ENCODE measurements around the gene MTSS2. TPM values are rescaled to one million over a fixed set of nuclear protein-coding genes. Genes with fewer than 3 reads are reported as not detected.
A peak's percentile ranks its signal among the peaks of the same experiment; 100 is the strongest.
"Not testable (repeated sequence)": the region's sequence is repeated elsewhere in the genome, so short reads cannot be mapped to it uniquely, and the experiment has no call there.

Gene MTSS2
- total and polyA plus RNA-seq, 2 experiments from 2014 or later = 1.6 to 19.6 TPM

GRCh38 chr16:70644763-70645597, 40.9 kb downstream of the MTSS2 start:
- no peaks in the 10 kb centered on the region for H3K27me3 ChIP-seq (ENCODE audit: insufficient read depth)
- H3K4me2 ChIP-seq = no peak overlapping the region
- ATAC-seq = peak; percentile 85
- peaks cover 12% of the 10 kb centered on the region for H3K9me3 Mint-ChIP-seq
- no peak overlapping the region for H2AFZ ChIP-seq
- H3K27ac Mint-ChIP-seq = no peak overlapping the region
- H4K20me1 ChIP-seq (replicated peaks; ENCODE audit: insufficient read depth) = no peaks in the 10 kb centered on the region
- H3K4me1 ChIP-seq (ENCODE audit: insufficient read depth) = peaks cover 6% of the 10 kb centered on the region; the same call in 1 of the 2 replicates
- no peaks in the 10 kb centered on the region for H3F3A ChIP-seq (replicated peaks; ENCODE audit: low read depth)
- no peaks in the 10 kb centered on the region for H3K79me2 ChIP-seq (replicated peaks; ENCODE audit: insufficient read depth)
- peaks cover 3% of the 10 kb centered on the region for H3K27me3 Mint-ChIP-seq (ENCODE audit: insufficient read depth, low read depth, poor library complexity)
- peaks cover 14% of the 10 kb centered on the region for H3K36me3 Mint-ChIP-seq (ENCODE audit: low read depth)
- H3K36me3 ChIP-seq (ENCODE audit: insufficient read depth) = no peaks in the 10 kb centered on the region
- no peak overlapping the region for H3K27ac ChIP-seq (ENCODE audit: low read depth)
- H3K4me3 Mint-ChIP-seq = no peak overlapping the region
- H3K9me2 ChIP-seq (ENCODE audit: insufficient read depth) = no peaks in the 10 kb centered on the region
- peaks cover 8% of the 10 kb centered on the region for H3K4me1 Mint-ChIP-seq
- H3K4me3 ChIP-seq = no peak overlapping the region
- peak; percentile 69 for DNase-seq (ENCODE audit: low spot score)
- TF ChIP-seq REST (IDR thresholded peaks at IDR 0.05; ENCODE audit: unreplicated experiment) (no peak), ZNF331 (CRISPR knock-in tag; IDR thresholded peaks at IDR 0.05; ENCODE audit: low read depth) (no peak), CTCF (conservative IDR thresholded peaks at IDR 0.05; ENCODE audit: low read depth in 2 of 2) (peak; percentile 34 to 57; a peak in 3 of 4 replicates), POLR2AphosphoS5 (IDR thresholded peaks at IDR 0.05; ENCODE audit: low read depth) (no peak)

DNA sequence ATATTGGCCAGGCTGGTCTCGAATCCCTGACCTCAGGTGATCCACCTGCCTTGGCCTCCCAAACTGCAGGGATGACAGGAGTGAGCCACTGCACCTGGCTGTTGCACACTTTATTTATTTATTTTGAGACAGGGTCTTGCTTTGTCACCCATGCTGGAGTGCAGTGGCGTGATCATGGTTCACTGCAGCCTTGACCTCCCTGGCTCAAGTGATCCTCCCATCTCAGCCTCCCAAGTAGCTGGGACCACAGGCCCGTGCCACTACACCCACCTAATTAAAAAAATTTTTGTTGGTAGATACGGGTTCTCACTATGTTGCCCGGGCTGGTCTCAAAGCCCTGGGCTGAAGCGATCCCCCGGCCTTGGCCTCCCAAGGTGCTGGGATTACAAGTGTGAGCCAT, 42.6 kb downstream of the MTSS2 start:
- H3K79me2 ChIP-seq (replicated peaks; ENCODE audit: insufficient read depth); H3K4me3 ChIP-seq; H3K9me3 Mint-ChIP-seq; DNase-seq (ENCODE audit: low spot score); H4K20me1 ChIP-seq (replicated peaks; ENCODE audit: insufficient read depth); ATAC-seq; H2AFZ ChIP-seq; H3K36me3 Mint-ChIP-seq (ENCODE audit: low read depth); H3K27ac Mint-ChIP-seq; H3K27me3 ChIP-seq (ENCODE audit: insufficient read depth); H3K4me3 Mint-ChIP-seq; H3K9me2 ChIP-seq (ENCODE audit: insufficient read depth); H3K4me2 ChIP-seq; H3K27ac ChIP-seq (ENCODE audit: low read depth); H3K36me3 ChIP-seq (ENCODE audit: insufficient read depth); H3F3A ChIP-seq (replicated peaks; ENCODE audit: low read depth); H3K4me1 ChIP-seq (ENCODE audit: insufficient read depth); H3K27me3 Mint-ChIP-seq (ENCODE audit: insufficient read depth, low read depth, poor library complexity); H3K4me1 Mint-ChIP-seq: not testable (repeated sequence)

Data from GM23338 (cell line).